ENCODE results near the gene LDB2.

- no peak for TF ChIP-seq POLR2A (IDR thresholded peaks at IDR 0.05; ENCODE audit: low read depth, low read length)
- no peak for TF ChIP-seq CTCF (IDR thresholded peaks at IDR 0.05; ENCODE audit: extremely low read depth in 1 of 2, insufficient read depth in 1 of 2, low read depth in 1 of 2, low read length in 2 of 2)
- no peak for TF ChIP-seq EZH2 (IDR thresholded peaks at IDR 0.05; ENCODE audit: borderline replicate concordance, low read depth, low read length, severe bottlenecking)
- no peak for TF ChIP-seq POLR2AphosphoS5 (IDR thresholded peaks at IDR 0.05; ENCODE audit: insufficient read depth, low read depth, low read length)
- no peak for TF ChIP-seq MYC (IDR thresholded peaks at IDR 0.05; ENCODE audit: low read depth, low read length)
- TF ChIP-seq GATA2 (IDR thresholded peaks at IDR 0.05; ENCODE audit: insufficient read depth, insufficient read length, low read depth, low read length) = no peak
- TF ChIP-seq MAX (IDR thresholded peaks at IDR 0.05; ENCODE audit: insufficient read depth, insufficient read length) = no peak
- no peak for TF ChIP-seq JUN (IDR thresholded peaks at IDR 0.05; ENCODE audit: borderline replicate concordance, insufficient read depth, insufficient read length, low read depth)
- no peak for TF ChIP-seq FOS (IDR thresholded peaks at IDR 0.05; ENCODE audit: borderline replicate concordance, insufficient read depth, low read length)
Measured at GRCh38 chr4:16866974-16867373, 31.5 kb downstream of the LDB2 start.
